22Rv1 (cell line): ENCODE results near the gene CAMK4.

Source experiments
- ZFX ChIP-seq: fragments of 450-650 bp; IDR thresholded peaks from 2 replicates; pipeline ENCODE4 v1.6.1; 2017; ENCODE audit warnings: antibody characterized with exemption, borderline replicate concordance
- TF ChIP-seq, protein P1 (sequence below): fragments of 450-650 bp; IDR thresholded peaks from 2 replicates; pipeline ENCODE4 v1.5.1; 2017; ENCODE audit warnings: mild to moderate bottlenecking

DNA sequence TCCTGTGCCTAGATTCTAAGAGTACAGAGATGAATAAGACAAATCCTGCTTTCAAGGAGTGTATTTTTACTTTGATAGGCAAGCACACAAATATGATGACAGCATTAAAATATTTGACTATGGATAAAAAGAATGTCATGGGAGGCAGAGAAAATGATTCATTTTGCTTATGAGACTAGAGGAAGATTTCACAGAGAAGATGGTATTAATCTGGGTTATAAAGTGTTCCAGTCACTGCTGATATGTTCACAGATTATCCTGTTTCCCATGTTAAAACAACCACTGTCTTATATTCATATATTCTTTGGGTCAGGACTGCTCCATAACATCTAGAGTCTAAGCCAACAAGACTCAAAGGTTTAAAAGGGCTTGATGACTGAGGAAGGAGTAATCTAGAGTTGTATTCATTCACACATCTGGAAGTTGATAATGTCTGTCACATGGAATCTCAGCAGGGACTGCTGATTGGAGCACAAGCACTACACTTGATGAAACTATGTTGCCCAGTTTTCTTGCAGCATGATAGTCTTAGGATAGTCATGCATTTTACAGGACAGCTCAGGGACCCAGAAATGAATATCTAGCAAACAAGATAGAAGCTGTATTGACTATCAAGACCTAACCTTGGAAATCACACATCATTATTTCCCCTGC is 208.8 kb downstream of the CAMK4 start:
- TF ChIP-seq, protein P1, sequence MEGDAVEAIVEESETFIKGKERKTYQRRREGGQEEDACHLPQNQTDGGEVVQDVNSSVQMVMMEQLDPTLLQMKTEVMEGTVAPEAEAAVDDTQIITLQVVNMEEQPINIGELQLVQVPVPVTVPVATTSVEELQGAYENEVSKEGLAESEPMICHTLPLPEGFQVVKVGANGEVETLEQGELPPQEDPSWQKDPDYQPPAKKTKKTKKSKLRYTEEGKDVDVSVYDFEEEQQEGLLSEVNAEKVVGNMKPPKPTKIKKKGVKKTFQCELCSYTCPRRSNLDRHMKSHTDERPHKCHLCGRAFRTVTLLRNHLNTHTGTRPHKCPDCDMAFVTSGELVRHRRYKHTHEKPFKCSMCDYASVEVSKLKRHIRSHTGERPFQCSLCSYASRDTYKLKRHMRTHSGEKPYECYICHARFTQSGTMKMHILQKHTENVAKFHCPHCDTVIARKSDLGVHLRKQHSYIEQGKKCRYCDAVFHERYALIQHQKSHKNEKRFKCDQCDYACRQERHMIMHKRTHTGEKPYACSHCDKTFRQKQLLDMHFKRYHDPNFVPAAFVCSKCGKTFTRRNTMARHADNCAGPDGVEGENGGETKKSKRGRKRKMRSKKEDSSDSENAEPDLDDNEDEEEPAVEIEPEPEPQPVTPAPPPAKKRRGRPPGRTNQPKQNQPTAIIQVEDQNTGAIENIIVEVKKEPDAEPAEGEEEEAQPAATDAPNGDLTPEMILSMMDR: no peak
- TF ChIP-seq ZFX: no peak
